HG02970 (cell line): ENCODE results near the gene RASGRF1.
"Not testable (repeated sequence)": the region's sequence is repeated elsewhere in the genome, so short reads cannot be mapped to it uniquely, and the experiment has no call there.

Experiments used
- ATAC-seq: cut with Tn5 transposase; IDR thresholded peaks from one replicate; pipeline ENCODE4 v1.9.1; 2021; ENCODE audit warnings: mild to moderate bottlenecking, moderate library complexity, moderate number of reproducible peaks; ENCODE audit not compliant: unreplicated experiment, low FRiP score

Gene RASGRF1

GRCh38 chr15:79016527-79017170 lies 73.9 kb downstream of the RASGRF1 start:
- no peak for ATAC-seq

DNA sequence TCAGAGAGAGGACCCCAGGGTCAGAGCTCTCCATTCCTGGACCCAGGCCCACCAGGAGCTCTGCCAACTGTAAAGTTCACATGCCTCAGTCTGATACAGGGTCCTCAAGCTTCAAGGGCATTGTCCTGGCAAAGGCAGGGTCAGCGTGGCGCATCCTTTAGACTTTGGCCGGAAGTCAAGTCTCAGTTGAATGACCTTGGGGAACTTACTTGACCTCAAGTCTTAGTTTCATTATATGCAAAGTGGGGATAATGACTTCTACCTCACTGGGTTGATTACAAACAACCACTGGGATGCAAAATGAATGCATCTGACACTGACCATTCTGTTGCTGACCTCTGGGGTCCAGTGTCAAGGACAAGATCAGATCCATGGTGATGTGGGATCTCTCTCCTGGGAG lies 75.2 kb downstream of the RASGRF1 start:
- no peak for ATAC-seq

- ATAC-seq = no peak
Observed at GRCh38 chr15:79010278-79010677, 80.3 kb downstream of the RASGRF1 start.

DNA sequence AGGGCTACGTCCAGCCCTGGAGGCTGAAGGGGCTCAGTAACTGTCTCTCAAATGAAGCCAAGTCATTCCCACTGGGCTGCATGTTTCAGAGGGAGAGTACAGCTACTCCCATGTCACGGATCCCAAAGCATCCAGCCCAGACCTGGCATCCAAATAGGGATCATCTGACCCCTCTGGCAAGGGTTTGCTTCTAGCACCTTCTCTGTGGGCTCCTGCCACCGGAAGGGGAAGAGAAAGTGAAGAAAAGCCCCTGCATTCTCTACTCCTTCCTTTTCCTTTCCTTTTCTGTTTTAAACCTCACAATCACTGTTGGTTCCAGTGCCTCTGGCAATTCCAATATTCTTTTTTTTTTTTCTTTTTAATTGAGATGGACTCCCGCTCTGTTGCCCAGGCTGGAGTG lies 81.2 kb downstream of the RASGRF1 start:
- ATAC-seq = no peak

DNA sequence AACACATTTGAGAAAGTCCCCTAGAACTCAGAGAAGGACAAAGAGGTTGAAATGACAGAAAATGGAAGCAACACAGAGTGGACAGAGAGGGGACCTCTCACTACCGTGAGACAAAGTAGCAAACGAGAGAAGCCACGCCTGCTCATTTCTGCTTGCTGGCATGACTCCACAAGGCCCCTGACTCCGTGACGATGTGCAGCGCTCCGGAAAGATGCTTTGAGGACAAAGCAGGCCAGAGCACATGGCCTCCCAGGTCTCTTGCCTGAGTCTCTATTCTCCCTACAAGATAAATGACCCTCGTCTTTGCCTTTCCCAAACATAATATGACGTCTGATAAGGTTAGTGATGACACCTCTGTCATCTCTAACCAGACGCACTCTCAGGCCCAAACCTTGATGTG lies 81.9 kb downstream of the RASGRF1 start:
- no peak for ATAC-seq

DNA sequence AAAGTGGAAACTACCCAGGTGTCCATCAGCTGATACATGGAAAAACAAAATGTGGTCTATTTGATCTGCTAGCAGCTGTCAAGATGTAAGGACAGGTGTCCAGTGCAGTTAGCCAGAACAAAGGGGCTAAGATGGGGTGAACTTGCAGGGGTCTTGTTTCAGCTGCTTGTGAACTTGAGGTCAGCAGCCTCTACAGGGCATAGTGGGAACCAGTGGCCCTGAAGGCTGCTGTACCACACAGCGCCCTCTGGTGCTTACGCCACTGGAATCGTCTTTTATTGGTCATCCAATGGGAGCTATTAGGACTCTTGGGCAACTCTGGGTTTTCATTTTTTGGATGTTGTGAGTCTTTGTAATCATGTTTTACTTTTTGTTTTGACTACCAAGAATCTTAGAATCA lies 83.5 kb downstream of the RASGRF1 start:
- ATAC-seq = no peak

DNA sequence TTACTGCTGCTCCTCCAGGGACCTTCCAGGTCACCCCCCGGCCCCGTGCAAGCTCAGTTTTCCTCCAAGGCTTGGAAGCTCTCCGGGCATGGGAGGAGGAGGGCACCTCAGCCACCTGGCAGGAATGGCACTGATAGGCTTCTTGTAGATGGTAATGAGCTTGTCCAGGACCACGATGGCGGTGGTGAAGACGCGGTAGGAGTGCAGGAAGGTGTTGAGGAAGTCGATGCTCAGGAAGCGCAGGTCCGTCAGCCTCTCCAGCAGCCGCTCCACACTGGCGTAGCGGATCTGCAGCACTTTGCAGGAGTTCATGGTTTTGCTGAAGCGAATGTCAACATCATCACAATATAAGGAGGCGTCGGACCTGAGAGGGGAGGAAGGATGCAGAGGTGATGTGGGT lies 84.5 kb downstream of the RASGRF1 start:
- ATAC-seq = no peak

GRCh38 chr15:79004336-79004735 lies 86.2 kb downstream of the RASGRF1 start:
- ATAC-seq = peak; percentile 52

- no peak for ATAC-seq
Observed at GRCh38 chr15:79003896-79004295, 86.7 kb downstream of the RASGRF1 start.

GRCh38 chr15:79003301-79003700 lies 87.3 kb downstream of the RASGRF1 start:
- no peak for ATAC-seq

DNA sequence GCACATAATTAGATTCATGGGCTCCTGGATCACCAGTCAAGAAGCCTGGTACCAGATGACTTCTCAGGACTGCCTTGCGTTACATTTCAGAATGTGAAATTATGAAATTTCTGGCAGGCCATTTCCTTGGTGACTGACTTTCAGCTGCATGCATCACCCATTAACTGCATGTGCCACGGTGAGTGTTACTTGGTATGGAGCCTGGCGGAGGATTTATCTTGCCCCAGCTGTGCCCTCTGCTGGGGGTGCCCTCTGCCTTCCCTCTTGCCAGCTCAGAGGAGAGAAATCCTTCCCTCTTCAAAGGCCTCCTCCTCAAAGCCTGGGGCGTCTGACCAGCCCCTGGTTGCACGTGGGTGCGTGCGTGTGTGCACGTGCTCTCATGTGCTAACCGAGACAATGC lies 88.0 kb downstream of the RASGRF1 start:
- ATAC-seq = no peak

- no peak for ATAC-seq
Observed at GRCh38 chr15:78999636-79000035, 90.9 kb downstream of the RASGRF1 start.

GRCh38 chr15:78998526-78998925 lies 92.1 kb downstream of the RASGRF1 start:
- no peak for ATAC-seq

GRCh38 chr15:78997981-78998499 lies 92.5 kb downstream of the RASGRF1 start:
- ATAC-seq = no peak

- ATAC-seq = no peak
Observed at GRCh38 chr15:78996894-78997275, 93.7 kb downstream of the RASGRF1 start.

DNA sequence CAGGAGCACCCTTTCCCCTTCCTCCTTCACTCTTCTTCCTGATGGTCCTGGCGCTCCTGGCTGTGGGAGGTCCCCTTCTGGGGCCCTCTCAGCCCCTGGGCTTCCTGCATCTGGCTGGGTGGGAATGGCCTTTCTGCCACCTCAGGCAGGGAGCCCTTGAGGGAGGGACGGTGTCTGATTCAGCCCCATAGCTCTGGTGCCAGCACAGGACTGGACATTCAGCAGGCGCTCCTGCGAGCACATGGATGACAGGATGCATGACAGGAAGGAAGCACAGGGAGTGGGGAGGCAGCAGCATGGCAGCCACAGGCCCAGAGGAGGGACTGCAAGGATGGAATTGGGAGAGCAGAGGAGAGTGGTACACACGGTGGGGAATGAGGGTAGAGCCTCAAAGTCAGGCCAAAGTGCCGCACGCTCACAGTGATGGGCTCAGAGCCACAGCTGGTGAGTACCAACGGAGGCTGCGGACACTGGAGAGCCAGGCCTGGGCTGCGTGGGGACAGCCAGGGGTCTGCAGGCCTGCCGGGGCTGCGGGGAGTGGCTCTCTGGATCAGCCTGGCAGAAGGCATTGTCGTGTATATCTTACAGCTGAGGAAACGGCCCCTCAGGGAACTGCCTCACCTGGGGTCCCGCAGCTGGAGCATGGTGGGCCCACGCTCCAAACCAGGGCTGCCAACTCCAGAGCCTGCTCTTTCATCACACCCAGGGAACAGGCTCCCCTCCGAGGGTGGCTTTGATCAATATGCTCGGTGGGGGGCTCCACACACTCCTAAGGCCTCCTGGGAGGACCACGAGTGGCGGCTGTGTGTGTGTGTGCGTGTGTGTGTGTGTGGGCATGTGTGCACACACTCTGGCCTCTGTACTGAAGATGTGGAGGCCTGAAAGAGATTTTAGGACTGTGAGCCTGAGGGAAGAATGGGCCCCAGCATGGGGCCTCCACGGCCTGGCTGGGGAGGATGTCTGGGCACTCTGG lies 94.4 kb downstream of the RASGRF1 start:
- no peak for ATAC-seq

- ATAC-seq = not testable (repeated sequence)
Observed at GRCh38 chr15:78995161-78995560, 95.4 kb downstream of the RASGRF1 start.

DNA sequence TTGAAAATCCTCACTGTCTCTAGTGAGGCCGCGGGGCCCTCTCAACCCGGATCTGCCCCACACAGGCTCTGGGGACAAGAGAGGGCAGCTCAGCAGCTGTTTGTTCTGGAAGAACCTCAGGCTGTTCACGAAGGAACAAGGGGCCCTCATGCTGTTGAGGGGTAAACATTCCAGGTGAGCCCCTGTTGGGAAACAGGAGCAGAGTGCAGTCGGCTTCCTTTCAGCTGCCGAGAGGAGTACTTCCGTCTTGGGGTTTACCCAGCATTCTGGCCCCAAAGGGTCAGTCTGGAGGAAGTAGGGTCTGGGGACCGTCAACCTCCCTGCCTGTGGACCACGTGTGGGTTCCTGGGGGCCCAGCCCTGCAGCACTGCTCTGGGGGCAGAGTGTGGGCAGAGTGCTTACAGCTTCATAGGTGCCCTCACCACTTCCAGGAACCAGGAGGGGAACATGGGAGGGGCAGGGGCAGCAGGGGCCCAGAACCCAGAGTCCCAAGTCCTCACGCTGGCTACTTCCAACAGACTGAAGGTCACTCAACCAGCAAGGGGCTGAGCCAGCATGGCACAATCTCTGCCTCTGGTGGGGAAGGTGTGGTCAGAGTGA lies 96.5 kb downstream of the RASGRF1 start:
- ATAC-seq = no peak

GRCh38 chr15:78993257-78993930 lies 97.2 kb downstream of the RASGRF1 start:
- ATAC-seq = no peak

GRCh38 chr15:78992416-78993256 lies 97.9 kb downstream of the RASGRF1 start:
- ATAC-seq = no peak
